Epithelial cell of proximal tubule (primary cell): ENCODE data around the gene TAF5L. TPM values are rescaled to one million over a fixed set of nuclear protein-coding genes. Genes with fewer than 3 reads are reported as not detected.

Experiments
- DNase-seq: peaks from one replicate; pipeline ENCODE4 v3.0.0-alpha.2; 2011; ENCODE audit warnings: low read depth
- H3K4me3 ChIP-seq: 2 replicates; pipeline ENCODE4 v1.5.1; 2011; ENCODE audit warnings: low read depth, mild to moderate bottlenecking, low read length
- total RNA-seq: library from RNA; depleted of rRNA; stranded (reverse); fragments of >200 nt; gene quantifications from 2 replicates; pipeline ENCODE4 v1.2.3, GENCODE V29; 2015
- TF ChIP-seq, protein P1 (sequence below): conservative IDR thresholded peaks from 2 replicates; pipeline ENCODE4 v1.5.1; 2012; ENCODE audit warnings: low read depth, mild to moderate bottlenecking, low read length

TAF5L gene
- total RNA-seq, 1 donor from 2014 or later = 9.1 TPM

DNA sequence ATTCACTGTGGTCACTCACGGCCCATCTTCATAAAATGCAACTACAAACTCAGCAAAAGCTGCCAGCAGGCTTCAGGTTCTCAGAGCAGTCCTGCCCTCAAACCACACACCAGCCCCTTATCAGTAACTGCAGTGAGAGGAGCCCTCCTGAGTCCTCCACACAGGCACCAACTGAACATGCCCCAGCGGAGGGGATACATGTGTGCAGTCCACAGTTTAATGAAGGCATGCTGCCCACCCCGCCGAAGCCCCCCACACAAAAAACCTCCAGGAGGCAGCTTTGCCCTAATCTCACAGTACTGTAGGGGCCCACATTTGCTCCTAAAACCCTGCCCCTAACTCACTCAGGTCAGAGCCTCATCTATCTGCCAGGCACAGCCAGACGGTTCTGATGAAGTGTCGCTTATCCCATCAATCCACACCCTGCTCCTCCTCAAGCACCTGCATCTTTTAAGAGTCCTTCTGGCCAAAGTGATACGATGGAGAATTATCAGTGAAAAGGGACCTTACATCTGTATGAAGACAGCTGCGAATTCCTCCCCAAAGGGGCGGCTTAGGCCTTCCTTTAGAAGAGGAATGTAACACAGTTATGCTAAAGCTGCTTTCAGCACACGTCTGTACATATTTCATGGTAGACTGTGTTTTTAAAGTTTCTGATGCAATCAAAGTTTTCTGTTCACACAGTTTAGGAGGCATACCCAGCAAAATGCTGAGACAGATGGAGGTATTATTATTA lies 70.9 kb downstream of the TAF5L start:
- TF ChIP-seq, protein P1, sequence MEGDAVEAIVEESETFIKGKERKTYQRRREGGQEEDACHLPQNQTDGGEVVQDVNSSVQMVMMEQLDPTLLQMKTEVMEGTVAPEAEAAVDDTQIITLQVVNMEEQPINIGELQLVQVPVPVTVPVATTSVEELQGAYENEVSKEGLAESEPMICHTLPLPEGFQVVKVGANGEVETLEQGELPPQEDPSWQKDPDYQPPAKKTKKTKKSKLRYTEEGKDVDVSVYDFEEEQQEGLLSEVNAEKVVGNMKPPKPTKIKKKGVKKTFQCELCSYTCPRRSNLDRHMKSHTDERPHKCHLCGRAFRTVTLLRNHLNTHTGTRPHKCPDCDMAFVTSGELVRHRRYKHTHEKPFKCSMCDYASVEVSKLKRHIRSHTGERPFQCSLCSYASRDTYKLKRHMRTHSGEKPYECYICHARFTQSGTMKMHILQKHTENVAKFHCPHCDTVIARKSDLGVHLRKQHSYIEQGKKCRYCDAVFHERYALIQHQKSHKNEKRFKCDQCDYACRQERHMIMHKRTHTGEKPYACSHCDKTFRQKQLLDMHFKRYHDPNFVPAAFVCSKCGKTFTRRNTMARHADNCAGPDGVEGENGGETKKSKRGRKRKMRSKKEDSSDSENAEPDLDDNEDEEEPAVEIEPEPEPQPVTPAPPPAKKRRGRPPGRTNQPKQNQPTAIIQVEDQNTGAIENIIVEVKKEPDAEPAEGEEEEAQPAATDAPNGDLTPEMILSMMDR = no peak
- no peak for DNase-seq
- H3K4me3 ChIP-seq = no peak overlapping the region

- no peak for DNase-seq
- TF ChIP-seq, protein P1 = no peak
- H3K4me3 ChIP-seq = no peak overlapping the region
Measured at GRCh38 chr1:229553621-229554130, 72.2 kb downstream of the TAF5L start.

DNA sequence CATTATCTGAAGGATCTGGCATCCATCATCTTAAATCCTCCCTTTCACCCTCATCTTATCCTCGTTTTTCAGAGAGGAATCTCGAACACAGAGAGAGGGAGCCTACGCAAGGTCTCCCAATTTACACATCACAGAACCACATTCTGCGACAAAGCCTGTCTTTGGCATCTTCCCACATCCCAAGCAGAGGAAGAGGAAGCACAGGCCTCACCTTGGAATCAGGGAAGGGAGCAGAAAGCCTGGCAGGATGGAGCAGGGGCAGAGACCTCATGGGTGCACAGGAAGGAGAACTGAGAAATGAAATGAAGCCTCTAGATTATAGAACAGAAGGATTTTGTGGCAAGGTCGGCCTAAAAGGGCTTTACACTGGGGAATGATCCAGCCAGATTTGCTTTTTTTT lies 73.2 kb downstream of the TAF5L start:
- TF ChIP-seq, protein P1 = no peak
- H3K4me3 ChIP-seq = no peak overlapping the region
- no peak for DNase-seq

DNA sequence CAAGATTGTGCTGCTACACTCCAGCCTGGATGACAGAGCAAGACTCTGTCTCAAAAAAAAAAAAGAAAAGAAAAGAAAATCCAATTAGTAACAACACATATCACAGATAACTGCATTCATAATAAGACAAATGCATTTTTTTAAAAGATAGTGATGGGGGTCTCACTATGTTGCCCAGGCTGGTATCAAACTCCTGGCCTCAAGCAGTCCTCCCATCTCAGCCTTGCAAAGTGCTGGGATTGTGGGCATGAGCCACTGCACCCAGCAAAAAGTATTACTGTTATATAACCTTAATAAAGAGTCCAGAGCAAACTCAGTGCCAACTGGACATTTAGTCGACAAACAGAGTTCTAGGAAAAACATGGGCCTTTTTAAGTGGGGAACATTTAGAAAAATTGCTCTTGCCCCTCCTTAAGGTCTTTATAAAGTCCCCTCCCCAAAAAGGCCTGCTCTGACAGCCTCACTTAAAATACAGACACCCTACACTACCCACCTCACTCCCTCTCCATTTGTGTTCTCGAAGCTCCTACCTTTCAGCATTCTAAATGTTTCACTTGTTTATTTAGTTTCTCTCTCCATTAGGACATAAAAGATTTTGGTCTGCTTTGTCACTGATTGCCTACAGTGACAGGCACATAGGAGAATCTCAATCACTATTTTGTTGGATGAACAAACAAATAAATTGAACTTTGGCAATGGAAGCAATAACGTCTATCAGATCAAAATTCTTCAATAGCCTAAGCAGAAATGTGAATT lies 74.9 kb downstream of the TAF5L start:
- TF ChIP-seq, protein P1 = no peak
- no peak for DNase-seq
- no peak overlapping the region for H3K4me3 ChIP-seq

DNA sequence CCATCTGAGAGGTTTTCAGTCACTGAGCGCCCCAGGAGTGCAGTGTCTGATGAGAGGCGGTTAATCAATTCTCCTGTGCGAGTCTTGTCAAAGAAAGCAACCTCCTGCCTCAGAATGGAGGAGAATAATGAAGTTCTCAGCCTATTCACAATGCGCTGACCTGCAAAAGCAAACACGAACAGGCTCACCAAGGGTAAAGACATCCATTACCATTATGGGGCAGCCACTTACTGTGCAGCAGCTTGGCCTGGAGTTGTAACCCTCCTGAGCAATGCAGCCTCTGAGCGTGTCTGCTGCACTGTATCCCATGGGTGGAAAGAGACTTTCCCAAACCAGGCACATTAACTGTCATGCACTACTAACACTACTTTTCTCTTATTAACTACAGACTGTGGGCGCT lies 78.4 kb downstream of the TAF5L start:
- DNase-seq = no peak
- H3K4me3 ChIP-seq = no peak overlapping the region
- TF ChIP-seq, protein P1 = no peak

- DNase-seq = no peak
- no peak overlapping the region for H3K4me3 ChIP-seq
- TF ChIP-seq, protein P1 = no peak
Measured at GRCh38 chr1:229544587-229544986, 81.3 kb downstream of the TAF5L start.

Other genes starting within 250 kb of the TAF5L start
- 0.14 TPM in 1 of 2 replicates, not detected in the other for gene ACTA1, start 192.0 kb downstream of the TAF5L start, total RNA-seq
- 34.9 and 41.1 TPM in 2 replicates for gene NUP133, start 117.8 kb downstream of the TAF5L start, total RNA-seq
- 15.4 and 24.9 TPM in 2 replicates for gene ABCB10, start 67.4 kb downstream of the TAF5L start, total RNA-seq
- gene URB2, start 125 bp upstream of the TAF5L start, total RNA-seq = 10.3 and 17.3 TPM in 2 replicates